Omental fat pad (tissue), 4 donors: ENCODE results near the gene VSTM1. TPM values are rescaled to one million over a fixed set of nuclear protein-coding genes. Genes with fewer than 3 reads are reported as not detected.
"Not testable (repeated sequence)": the region's sequence is repeated elsewhere in the genome, so short reads cannot be mapped to it uniquely, and the experiment has no call there.

ENCODE experiments used
- ATAC-seq: fragments of 150-250 bp; one replicate; pipeline ENCODE4 v1.9.1; 2016; ENCODE audit warnings: mild to moderate bottlenecking, moderate library complexity; ENCODE audit not compliant: low FRiP score
- DNase-seq: peaks from one replicate; pipeline ENCODE4 v3.0.0-alpha.2; 2019; ENCODE audit warnings: low spot score
- total RNA-seq, 4 donors: library from RNA; depleted of rRNA; stranded (reverse); fragments of >200 nt; gene quantifications; one replicate each; pipeline ENCODE4 v1.1.0, GENCODE V29; 2016
- TF ChIP-seq, protein P1 (sequence below), 3 donors: fragments of 450-650 bp; IDR thresholded peaks; one replicate each; pipeline ENCODE4 v1.5.1; 2016 to 2017; ENCODE audit warnings: antibody characterized with exemption in 3 of 3, mild to moderate bottlenecking in 3 of 3, moderate library complexity in 2 of 3

Gene VSTM1
- total RNA-seq, 4 donors from 2014 or later: not detected

DNA sequence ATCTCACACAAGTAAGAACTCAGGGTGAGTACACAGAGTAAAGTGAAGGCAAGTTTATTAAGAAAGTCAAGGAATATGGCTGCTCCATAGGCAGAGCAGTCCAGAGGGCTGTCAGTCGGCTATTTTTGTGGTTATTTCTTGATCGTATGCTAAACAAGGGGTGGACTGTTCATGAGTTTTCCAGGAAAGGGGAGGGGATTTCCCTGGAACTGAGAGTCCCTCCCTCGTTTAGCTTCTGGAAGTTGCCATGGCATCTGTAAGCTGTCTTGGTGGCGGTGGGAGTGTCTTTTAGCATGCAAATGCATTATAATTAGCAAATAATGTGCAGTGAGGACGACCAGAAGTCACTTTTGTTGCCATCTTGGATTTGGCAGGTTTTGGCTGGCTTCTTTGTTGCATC lies 5.8 kb upstream of the VSTM1 start:
- DNase-seq (no peak), ATAC-seq (no peak)
- TF ChIP-seq, protein P1, sequence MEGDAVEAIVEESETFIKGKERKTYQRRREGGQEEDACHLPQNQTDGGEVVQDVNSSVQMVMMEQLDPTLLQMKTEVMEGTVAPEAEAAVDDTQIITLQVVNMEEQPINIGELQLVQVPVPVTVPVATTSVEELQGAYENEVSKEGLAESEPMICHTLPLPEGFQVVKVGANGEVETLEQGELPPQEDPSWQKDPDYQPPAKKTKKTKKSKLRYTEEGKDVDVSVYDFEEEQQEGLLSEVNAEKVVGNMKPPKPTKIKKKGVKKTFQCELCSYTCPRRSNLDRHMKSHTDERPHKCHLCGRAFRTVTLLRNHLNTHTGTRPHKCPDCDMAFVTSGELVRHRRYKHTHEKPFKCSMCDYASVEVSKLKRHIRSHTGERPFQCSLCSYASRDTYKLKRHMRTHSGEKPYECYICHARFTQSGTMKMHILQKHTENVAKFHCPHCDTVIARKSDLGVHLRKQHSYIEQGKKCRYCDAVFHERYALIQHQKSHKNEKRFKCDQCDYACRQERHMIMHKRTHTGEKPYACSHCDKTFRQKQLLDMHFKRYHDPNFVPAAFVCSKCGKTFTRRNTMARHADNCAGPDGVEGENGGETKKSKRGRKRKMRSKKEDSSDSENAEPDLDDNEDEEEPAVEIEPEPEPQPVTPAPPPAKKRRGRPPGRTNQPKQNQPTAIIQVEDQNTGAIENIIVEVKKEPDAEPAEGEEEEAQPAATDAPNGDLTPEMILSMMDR (IDR thresholded peaks at IDR 0.05): no peak

DNA sequence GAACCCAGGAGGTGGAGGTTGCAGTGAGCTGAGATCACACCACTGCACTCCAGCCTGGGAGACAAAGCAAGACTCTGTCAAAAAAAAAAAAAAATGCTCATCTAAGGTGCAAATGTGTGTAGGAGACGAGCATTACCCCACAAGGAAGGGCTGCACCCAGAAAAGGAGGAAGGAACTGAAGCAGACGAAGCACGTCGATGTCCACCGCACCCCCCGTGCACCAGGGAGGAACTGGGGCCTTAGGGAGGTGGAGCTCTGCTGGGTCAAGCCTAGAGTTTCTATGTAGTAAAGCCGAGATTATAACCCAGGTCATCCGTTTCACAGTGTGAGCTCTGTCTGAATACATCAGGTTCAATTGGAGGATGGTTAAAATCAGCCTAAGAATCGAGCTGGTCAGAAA lies 1.1 kb downstream of the VSTM1 start:
- TF ChIP-seq, protein P1 (IDR thresholded peaks at IDR 0.05): no peak
- ATAC-seq (no peak), DNase-seq (no peak)

DNA sequence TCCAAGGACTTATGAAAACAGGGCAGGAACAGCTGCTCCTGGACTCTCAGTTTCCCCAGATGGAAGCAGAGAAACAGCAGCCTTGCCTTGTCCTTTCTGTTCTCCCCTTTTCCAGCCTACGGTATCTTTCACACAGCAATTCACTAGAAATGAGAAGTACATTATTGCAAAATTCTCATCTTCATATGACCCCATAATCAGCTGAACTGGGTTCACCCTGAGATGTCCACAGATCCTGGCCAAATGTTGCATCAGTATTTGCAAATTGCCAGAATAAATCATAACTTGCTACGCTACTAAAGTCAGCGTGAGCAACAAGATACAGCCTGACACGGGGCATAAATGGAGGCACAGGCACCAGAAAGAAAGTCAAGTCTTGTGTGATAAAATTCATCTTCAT lies 16.1 kb downstream of the VSTM1 start:
- ATAC-seq: no peak
- TF ChIP-seq, protein P1 (IDR thresholded peaks at IDR 0.05): no peak
- DNase-seq: no peak

- no peak for ATAC-seq
- TF ChIP-seq, protein P1 (IDR thresholded peaks at IDR 0.05): no peak
- no peak for DNase-seq
These were observed 17.9 kb downstream of the VSTM1 start for GRCh38 chr19:54045771-54046170.

GRCh38 chr19:54042989-54043388 lies 20.7 kb downstream of the VSTM1 start:
- TF ChIP-seq, protein P1 (IDR thresholded peaks at IDR 0.05): no peak
- ATAC-seq (no peak), DNase-seq (no peak)

- no peak for ATAC-seq
- TF ChIP-seq, protein P1 (IDR thresholded peaks at IDR 0.05): no peak
- DNase-seq: no peak
These were observed 21.6 kb downstream of the VSTM1 start for GRCh38 chr19:54041969-54042606.

GRCh38 chr19:54040003-54040402 lies 23.7 kb downstream of the VSTM1 start:
- no peak for DNase-seq
- ATAC-seq: no peak
- TF ChIP-seq, protein P1 (IDR thresholded peaks at IDR 0.05): no peak

- not testable (repeated sequence) for ATAC-seq, DNase-seq
These were observed 27.2 kb downstream of the VSTM1 start for GRCh38 chr19:54036542-54036941.
